ENCODE results near the gene EYA2.
"Not testable (repeated sequence)": the region's sequence is repeated elsewhere in the genome, so short reads cannot be mapped to it uniquely, and the experiment has no call there.

Gene EYA2

GRCh38 chr20:46946796-46947195 lies 52.2 kb downstream of the EYA2 start:
- Mint-ChIP-seq H3K4me3 (no peak overlapping the region), H3K36me3 (ENCODE audit: low read depth) (no peaks in the 10 kb centered on the region), H3K27me3 (peaks cover 2% of the 10 kb centered on the region), H3K9me3 (no peaks in the 10 kb centered on the region), H3K4me1 (peaks cover 6% of the 10 kb centered on the region), H3K27ac (no peak overlapping the region)
- ATAC-seq (no peak), DNase-seq (no peak)

- no peaks in the 10 kb centered on the region for H3K36me3 Mint-ChIP-seq (ENCODE audit: low read depth)
- peaks cover 10% of the 10 kb centered on the region for H3K4me1 Mint-ChIP-seq
Measured at GRCh38 chr20:46948081-46948480, 53.4 kb downstream of the EYA2 start.

GRCh38 chr20:46951405-46951804 lies 56.8 kb downstream of the EYA2 start:
- peak; percentile 86 for ATAC-seq
- Mint-ChIP-seq H3K9me3 (peaks cover 2% of the 10 kb centered on the region), H3K27me3 (no peaks in the 10 kb centered on the region), H3K4me3 (no peak overlapping the region), H3K36me3 (ENCODE audit: low read depth) (no peaks in the 10 kb centered on the region), H3K4me1 (peaks cover 10% of the 10 kb centered on the region), H3K27ac (no peak overlapping the region)
- peak; percentile 3 for DNase-seq

More at GRCh38 chr20:46948081-46948480, 53.4 kb downstream of the EYA2 start:
- DNase-seq = no peak
- Mint-ChIP-seq H3K27ac (no peak overlapping the region), H3K9me3 (no peaks in the 10 kb centered on the region), H3K4me3 (no peak overlapping the region), H3K27me3 (no peaks in the 10 kb centered on the region)
- no peak for ATAC-seq

- H3K9me3 Mint-ChIP-seq = peaks cover 5% of the 10 kb centered on the region
- H3K27ac Mint-ChIP-seq = no peak overlapping the region
- H3K36me3 Mint-ChIP-seq (ENCODE audit: low read depth) = no peaks in the 10 kb centered on the region
- DNase-seq = no peak
- H3K4me1 Mint-ChIP-seq = peaks cover 10% of the 10 kb centered on the region
- ATAC-seq = peak; percentile 72
- H3K27me3 Mint-ChIP-seq = no peaks in the 10 kb centered on the region
- no peak overlapping the region for H3K4me3 Mint-ChIP-seq
Measured at GRCh38 chr20:46951840-46952497, 57.3 kb downstream of the EYA2 start.

- ATAC-seq (no peak), DNase-seq (no peak)
- Mint-ChIP-seq H3K27ac (no peak overlapping the region), H3K9me3 (peaks cover 11% of the 10 kb centered on the region), H3K36me3 (ENCODE audit: low read depth) (no peaks in the 10 kb centered on the region), H3K4me3 (no peak overlapping the region), H3K27me3 (no peaks in the 10 kb centered on the region), H3K4me1 (peaks cover 10% of the 10 kb centered on the region)
Measured at GRCh38 chr20:46953596-46953995, 59.0 kb downstream of the EYA2 start.

- Mint-ChIP-seq H3K27ac (no peak overlapping the region), H3K9me3 (peaks cover 15% of the 10 kb centered on the region), H3K36me3 (ENCODE audit: low read depth) (no peaks in the 10 kb centered on the region), H3K27me3 (peaks cover 2% of the 10 kb centered on the region), H3K4me1 (peaks cover 10% of the 10 kb centered on the region), H3K4me3 (no peak overlapping the region)
- DNase-seq = no peak
- ATAC-seq = no peak
Measured at GRCh38 chr20:46954490-46955038, 59.9 kb downstream of the EYA2 start.

GRCh38 chr20:46955601-46956556 lies 61.2 kb downstream of the EYA2 start:
- peaks cover 9% of the 10 kb centered on the region for H3K4me1 Mint-ChIP-seq
- no peak overlapping the region for H3K4me3 Mint-ChIP-seq
- no peaks in the 10 kb centered on the region for H3K36me3 Mint-ChIP-seq (ENCODE audit: low read depth)
- H3K9me3 Mint-ChIP-seq = peaks cover 15% of the 10 kb centered on the region
- no peak for ATAC-seq
- H3K27me3 Mint-ChIP-seq = peaks cover 3% of the 10 kb centered on the region
- no peak overlapping the region for H3K27ac Mint-ChIP-seq
- no peak for DNase-seq

- Mint-ChIP-seq H3K27me3 (peaks cover 6% of the 10 kb centered on the region), H3K36me3 (ENCODE audit: low read depth) (no peaks in the 10 kb centered on the region), H3K4me1 (no peaks in the 10 kb centered on the region), H3K9me3 (peaks cover 15% of the 10 kb centered on the region), H3K27ac (no peak overlapping the region), H3K4me3 (no peak overlapping the region)
- ATAC-seq (peak; percentile 57), DNase-seq (no peak)
Measured at GRCh38 chr20:46959081-46959692, 64.5 kb downstream of the EYA2 start.

GRCh38 chr20:46959821-46960220 lies 65.2 kb downstream of the EYA2 start:
- no peaks in the 10 kb centered on the region for H3K36me3 Mint-ChIP-seq (ENCODE audit: low read depth)
- H3K27me3 Mint-ChIP-seq = peaks cover 6% of the 10 kb centered on the region
- peaks cover 15% of the 10 kb centered on the region for H3K9me3 Mint-ChIP-seq
- ATAC-seq = no peak
- H3K4me3 Mint-ChIP-seq = no peak overlapping the region
- no peak for DNase-seq
- no peaks in the 10 kb centered on the region for H3K4me1 Mint-ChIP-seq
- H3K27ac Mint-ChIP-seq = no peak overlapping the region

- no peaks in the 10 kb centered on the region for H3K36me3 Mint-ChIP-seq (ENCODE audit: low read depth)
- no peak overlapping the region for H3K4me3 Mint-ChIP-seq
- ATAC-seq = no peak
- DNase-seq = no peak
- peaks cover 15% of the 10 kb centered on the region for H3K9me3 Mint-ChIP-seq
- H3K27ac Mint-ChIP-seq = no peak overlapping the region
- H3K27me3 Mint-ChIP-seq = peaks cover 6% of the 10 kb centered on the region
- no peaks in the 10 kb centered on the region for H3K4me1 Mint-ChIP-seq
Measured at GRCh38 chr20:46960536-46960935, 65.9 kb downstream of the EYA2 start.

GRCh38 chr20:46961968-46962367 lies 67.3 kb downstream of the EYA2 start:
- not testable (repeated sequence) for H3K27ac Mint-ChIP-seq; DNase-seq; H3K27me3 Mint-ChIP-seq; H3K4me3 Mint-ChIP-seq; H3K9me3 Mint-ChIP-seq; H3K4me1 Mint-ChIP-seq; H3K36me3 Mint-ChIP-seq (ENCODE audit: low read depth); ATAC-seq

GRCh38 chr20:46962452-46963195 lies 68.0 kb downstream of the EYA2 start:
- Mint-ChIP-seq H3K27me3 (peaks cover 6% of the 10 kb centered on the region), H3K9me3 (peaks cover 7% of the 10 kb centered on the region), H3K4me3 (no peak overlapping the region), H3K36me3 (ENCODE audit: low read depth) (no peaks in the 10 kb centered on the region), H3K4me1 (no peaks in the 10 kb centered on the region), H3K27ac (no peak overlapping the region)
- ATAC-seq (peak; percentile 20), DNase-seq (no peak)

- DNase-seq (no peak), ATAC-seq (no peak)
- H3K27me3 Mint-ChIP-seq = peaks cover 6% of the 10 kb centered on the region
- no peaks in the 10 kb centered on the region for H3K4me1 Mint-ChIP-seq
- H3K4me3 Mint-ChIP-seq = no peak overlapping the region
- no peaks in the 10 kb centered on the region for H3K36me3 Mint-ChIP-seq (ENCODE audit: low read depth)
- H3K9me3 Mint-ChIP-seq = peaks cover 4% of the 10 kb centered on the region
- no peak overlapping the region for H3K27ac Mint-ChIP-seq
Measured at GRCh38 chr20:46963196-46963529, 68.5 kb downstream of the EYA2 start.
